DMS79 treated with DMSO at 0.1 percent for 48 hours (cell line): ENCODE results near the gene ACSS2.
"Not testable (repeated sequence)": the region's sequence is repeated elsewhere in the genome, so short reads cannot be mapped to it uniquely, and the experiment has no call there.

ENCODE experiments used
- DNase-seq: peaks from one replicate; lab custom pipeline; 2025; lab: John Stamatoyannopoulos, UW

ACSS2 gene

GRCh38 chr20:34874094-34874654, 2.2 kb upstream of the ACSS2 start:
- peak; percentile 61 for DNase-seq

- peak; percentile 83 for DNase-seq
Measured at GRCh38 chr20:34875642-34876405, 588 bp upstream of the ACSS2 start.

GRCh38 chr20:34880215-34880850, 3.9 kb downstream of the ACSS2 start:
- no peak for DNase-seq

GRCh38 chr20:34880971-34881370, 4.6 kb downstream of the ACSS2 start:
- not testable (repeated sequence) for DNase-seq

GRCh38 chr20:34881689-34882088, 5.3 kb downstream of the ACSS2 start:
- no peak for DNase-seq

GRCh38 chr20:34883087-34883688, 6.8 kb downstream of the ACSS2 start:
- DNase-seq = no peak

- no peak for DNase-seq
Measured at GRCh38 chr20:34883809-34884208, 7.4 kb downstream of the ACSS2 start.

GRCh38 chr20:34884260-34884659, 7.8 kb downstream of the ACSS2 start:
- DNase-seq = no peak

GRCh38 chr20:34886122-34886521, 9.7 kb downstream of the ACSS2 start:
- DNase-seq = no peak

GRCh38 chr20:34887023-34887422, 10.6 kb downstream of the ACSS2 start:
- no peak for DNase-seq

GRCh38 chr20:34888468-34888867, 12.1 kb downstream of the ACSS2 start:
- no peak for DNase-seq

- no peak for DNase-seq
Measured at GRCh38 chr20:34891166-34892062, 15.0 kb downstream of the ACSS2 start.

GRCh38 chr20:34892671-34893070, 16.3 kb downstream of the ACSS2 start:
- DNase-seq = no peak

GRCh38 chr20:34894723-34895122, 18.3 kb downstream of the ACSS2 start:
- no peak for DNase-seq

GRCh38 chr20:34895465-34895864, 19.1 kb downstream of the ACSS2 start:
- DNase-seq = no peak

GRCh38 chr20:34896086-34896621, 19.7 kb downstream of the ACSS2 start:
- no peak for DNase-seq

- DNase-seq = not testable (repeated sequence)
Measured at GRCh38 chr20:34898129-34898528, 21.7 kb downstream of the ACSS2 start.

- DNase-seq = not testable (repeated sequence)
Measured at GRCh38 chr20:34898731-34899130, 22.3 kb downstream of the ACSS2 start.

- no peak for DNase-seq
Measured at GRCh38 chr20:34904202-34904621, 27.8 kb downstream of the ACSS2 start.

- peak; percentile 35 for DNase-seq
Measured at GRCh38 chr20:34907616-34908469, 31.4 kb downstream of the ACSS2 start.

- DNase-seq = no peak
Measured at GRCh38 chr20:34915131-34915530, 38.7 kb downstream of the ACSS2 start.
